K562 (cell line): ENCODE data around the gene EXOG. TPM values are rescaled to one million over a fixed set of nuclear protein-coding genes. Genes with fewer than 3 reads are reported as not detected.

Experiments used
- ATAC-seq: fragments of 200-7000 bp; cut with Tn5 transposase; 3 replicates; pipeline ENCODE4 v1.9.1; 2020; ENCODE audit warnings: moderate library complexity
- BruUV-seq: library from RNA; stranded (reverse); fragments of 400-500 nt; replicated peaks from 2 replicates; lab custom pipeline; 2021; lab: Mats Ljungman, UMichigan
- CTCF ChIA-PET: fragments of 300-600 bp; formaldehyde crosslinking; extraction: SDS; loops from one replicate; lab custom pipeline; 2021; ENCODE audit warnings: low intra/inter-chr PET ratio; lab: Yijun Ruan, JAX
- POLR2A ChIA-PET: fragments of 300-600, 350-650 bp; sonication (Branson Sonifier 250); formaldehyde crosslinking; extraction: SDS; loops from one replicate; lab custom pipeline; 2021; ENCODE audit warnings: antibody characterized with exemption, inconsistent platforms; lab: Yijun Ruan, JAX
- DNase-seq, 4 experiments: peaks; one replicate each; pipeline versions ENCODE4 v3.0.0 to v3.0.0-alpha.2; 2011 to 2018; ENCODE audit warnings: low spot score in 3 of 4, mixed read lengths in 3 of 4; ENCODE audit errors: extremely low read depth in 1 of 4
- FAIRE-seq: peaks from 2 replicates; lab custom pipeline; 2011; peaks lifted over from hg19 to GRCh38; lab: Jason Lieb, UNC
- H2AFZ ChIP-seq: 2 replicates; pipeline ENCODE4 v1.6.0; 2011; ENCODE audit warnings: low read depth, low read length, control low read depth, inconsistent platforms
- H3K27ac ChIP-seq: fragments of 200-600 bp; 3 replicates; pipeline ENCODE4 v1.8.0; 2011; ENCODE audit warnings: low read depth, mild to moderate bottlenecking, control low read depth, inconsistent platforms, low read length, moderate library complexity, mixed read lengths; ENCODE audit errors: extremely low read depth
- H3K27me3 ChIP-seq, 2 experiments: fragments of 300-600 bp in 1 of 2; 2 replicates in 1 of 2; 3 replicates in 1 of 2; pipeline versions ENCODE4 v1.6.0 to v1.8.0; 2011; ENCODE audit warnings: inconsistent platforms in 2 of 2, low read length in 2 of 2, mild to moderate bottlenecking in 1 of 2, mixed read lengths in 1 of 2, moderate library complexity in 1 of 2; ENCODE audit not compliant: control insufficient read depth in 2 of 2, insufficient read depth in 2 of 2
- H3K36me3 ChIP-seq: fragments of 300-600 bp; 3 replicates; pipeline ENCODE4 v1.8.0; 2011; ENCODE audit warnings: mild to moderate bottlenecking, low read length, inconsistent platforms; ENCODE audit not compliant: control insufficient read depth, insufficient read depth
- H3K4me1 ChIP-seq, 2 experiments: fragments of 200-600 bp in 1 of 2; replicated peaks in 1 of 2; 2 replicates in 1 of 2; 3 replicates in 1 of 2; pipeline versions ENCODE4 v1.5.1 to v1.8.0; 2011; ENCODE audit warnings: inconsistent platforms in 2 of 2, low read length in 2 of 2, mild to moderate bottlenecking in 1 of 2, mixed read lengths in 1 of 2, moderate library complexity in 1 of 2; ENCODE audit not compliant: control insufficient read depth in 2 of 2, insufficient read depth in 2 of 2
- H3K4me2 ChIP-seq: 2 replicates; pipeline ENCODE4 v1.6.1; 2011; ENCODE audit warnings: low read length, control low read depth, inconsistent platforms, mixed read lengths; ENCODE audit not compliant: insufficient read depth
- H3K4me3 ChIP-seq: fragments of 200-600 bp; sonication (generic), shearing (Covaris generic); 2 replicates; pipeline ENCODE4 v1.5.1; 2016; ENCODE audit warnings: control low read depth, inconsistent platforms
- H3K79me2 ChIP-seq: fragments of 200-600 bp; 3 replicates; pipeline ENCODE4 v1.8.0; 2011; ENCODE audit warnings: low read length, inconsistent platforms; ENCODE audit not compliant: control insufficient read depth, insufficient read depth
- H3K9ac ChIP-seq, 2 experiments: 2 replicates each; pipeline versions ENCODE4 v1.6.0 to v1.6.1; 2011; ENCODE audit warnings: low read depth in 2 of 2, low read length in 2 of 2, control low read depth in 1 of 2, inconsistent platforms in 1 of 2, mild to moderate bottlenecking in 1 of 2, mixed read lengths in 1 of 2; ENCODE audit not compliant: insufficient read depth in 1 of 2
- H3K9me1 ChIP-seq: one replicate; pipeline ENCODE4 v1.6.0; 2011; ENCODE audit warnings: inconsistent platforms, mild to moderate bottlenecking, low read length, moderate library complexity; ENCODE audit not compliant: control insufficient read depth, insufficient read depth
- H3K9me3 ChIP-seq: replicated peaks from 2 replicates; pipeline ENCODE4 v1.5.1; 2011; ENCODE audit warnings: low read depth, low read length, inconsistent platforms; ENCODE audit not compliant: control insufficient read depth, insufficient read depth
- H4K20me1 ChIP-seq: replicated peaks from 2 replicates; pipeline ENCODE4 v1.6.1; 2011; ENCODE audit warnings: low read length, inconsistent platforms, mixed read lengths; ENCODE audit not compliant: control insufficient read depth, insufficient read depth
- BMI1 ChIP-seq: fragments of 150-350 bp; IDR thresholded peaks from 2 replicates; pipeline ENCODE4 v1.6.1; 2014; ENCODE audit warnings: low read length
- CBX5 ChIP-seq: IDR thresholded peaks from 2 replicates; pipeline ENCODE4 v1.6.1; 2014; ENCODE audit warnings: low read depth, borderline replicate concordance
- ESRRA ChIP-seq: fragments of 450-650 bp; IDR thresholded peaks from 2 replicates; pipeline ENCODE4 v1.6.1; 2014; ENCODE audit warnings: low read depth, mild to moderate bottlenecking, moderate library complexity, borderline replicate concordance
- FOS ChIP-seq: IDR thresholded peaks from 3 replicates; pipeline ENCODE4 v1.6.1; 2011; ENCODE audit not compliant: insufficient read length; ENCODE audit errors: extremely low read depth
- HNRNPUL1 ChIP-seq: fragments of 200-400 bp; formaldehyde crosslinking; IDR thresholded peaks from 2 replicates; pipeline ENCODE4 v1.6.1; 2017; ENCODE audit warnings: low read length
- MEF2A ChIP-seq: IDR thresholded peaks from 2 replicates; pipeline ENCODE4 v1.6.1; 2011; ENCODE audit warnings: low read depth, mild to moderate bottlenecking, low read length, moderate library complexity; ENCODE audit not compliant: control insufficient read depth
- MEF2D ChIP-seq: conservative IDR thresholded peaks from 2 replicates; pipeline ENCODE4 v1.6.1; 2016; ENCODE audit warnings: low read depth, missing genetic modification characterization, missing compliant biosample characterization
- NCOA4 ChIP-seq: fragments of 450-650 bp; IDR thresholded peaks from 2 replicates; pipeline ENCODE4 v1.6.1; 2018; ENCODE audit warnings: mild to moderate bottlenecking; ENCODE audit not compliant: partially characterized antibody
- RBM34 ChIP-seq: fragments of 200-400 bp; formaldehyde crosslinking; IDR thresholded peaks from 2 replicates; pipeline ENCODE4 v1.6.1; 2018; ENCODE audit warnings: low read length, borderline replicate concordance; ENCODE audit not compliant: insufficient read depth
- SIX5 ChIP-seq, 2 experiments: IDR thresholded peaks; 2 replicates each; pipeline ENCODE4 v1.6.1; 2011; ENCODE audit warnings: low read length in 2 of 2, borderline replicate concordance in 1 of 2, low read depth in 1 of 2, mild to moderate bottlenecking in 1 of 2, moderate library complexity in 1 of 2; ENCODE audit not compliant: insufficient read depth in 1 of 2
- TEAD4 ChIP-seq, 2 experiments: sonication (generic) in 1 of 2; formaldehyde crosslinking in 1 of 2; IDR thresholded peaks; 2 replicates each; pipeline versions ENCODE4 v1.6.1 to v1.8.0; 2012 to 2022; ENCODE audit warnings: borderline replicate concordance in 1 of 2, inconsistent platforms in 1 of 2, low read length in 1 of 2, mild to moderate bottlenecking in 1 of 2, missing genetic modification reagents in 1 of 2
- ZKSCAN1 ChIP-seq: fragments of 150-350 bp; IDR thresholded peaks from 2 replicates; pipeline ENCODE4 v1.6.1; 2016; ENCODE audit warnings: low read depth, low read length
- ZKSCAN3 ChIP-seq: fragments of 250-450 bp; sonication (Bioruptor Pico); IDR thresholded peaks from 2 replicates; pipeline ENCODE4 v1.4.0; 2020
- ZNF165 ChIP-seq: fragments of 250-450 bp; sonication (Bioruptor Pico); IDR thresholded peaks from 2 replicates; pipeline ENCODE4 v1.4.0; 2020; ENCODE audit warnings: borderline replicate concordance
- ZNF347 ChIP-seq: fragments of 450-650 bp; formaldehyde crosslinking; IDR thresholded peaks from 2 replicates; pipeline ENCODE4 v1.4.0; 2020; ENCODE audit warnings: low read depth, mild to moderate bottlenecking, moderate library complexity
- ZNF586 ChIP-seq: fragments of 450-650 bp; formaldehyde crosslinking; conservative IDR thresholded peaks from 2 replicates; pipeline ENCODE4 v1.4.0; 2020; ENCODE audit warnings: mild to moderate bottlenecking, moderate library complexity
- WGBS: fragments of 100-300 bp; shearing (Covaris generic); methylation state at CpG from one replicate; pipeline ENCODE4 v1.1.6; 2016; ENCODE audit warnings: low coverage, mixed read lengths; ENCODE audit not compliant: insufficient coverage; ENCODE audit errors: missing lambda C conversion rate; 5-methylcytosine and 5-hydroxymethylcytosine counted together
- in situ Hi-C: fragments of 300-500 bp; cut with MboI; formaldehyde crosslinking; loops from 4 replicates; pipeline ENCODE4 v1.15.0; 2018; ENCODE audit warnings: inconsistent platforms, mixed read lengths
- intact Hi-C: fragments of 100-400 bp; cut with micrococcal nuclease; formaldehyde crosslinking; loops from 2 replicates; pipeline ENCODE4 v1.14.2; 2022
- polyA plus RNA-seq, 8 experiments: library from polyadenylated mRNA; depleted of rRNA in 4 of 8; stranded (reverse) in 5 of 8; unstranded in 3 of 8; fragments of >200 nt; fragmentation: Nextera tagmentation in 2 of 8; fragmentation: Illumina TruSeq in 1 of 8; extraction: Ambion mirVana in 2 of 8; extraction: Trizol in 1 of 8; gene quantifications; 2 replicates each; pipeline versions ENCODE4 v1.2.1 to v1.2.3, GENCODE V29; 2011 to 2014; ENCODE audit warnings: inconsistent platforms in 1 of 8, missing spikeins in 1 of 8
- total RNA-seq, 7 experiments: library from RNA; depleted of rRNA in 6 of 7; stranded (reverse); fragments of >200 nt in 6 of 7; fragmentation: Illumina TruSeq in 2 of 7; extraction: Trizol in 2 of 7; gene quantifications; 2 replicates each; pipeline versions ENCODE4 v1.2.1 to v1.2.3, GENCODE V29; 2011 to 2021; ENCODE audit warnings: low replicate concordance in 1 of 7
- TF ChIP-seq, protein P1 (sequence below): fragments of 250-450 bp; sonication (Bioruptor Pico); IDR thresholded peaks from 2 replicates; pipeline ENCODE4 v1.8.0; 2021; ENCODE audit warnings: borderline replicate concordance, mild to moderate bottlenecking, moderate library complexity; ENCODE audit not compliant: poor library complexity, severe bottlenecking
- TF ChIP-seq, protein P2 (sequence below), 2 experiments: fragments of 450-650 bp; IDR thresholded peaks; 2 replicates each; pipeline ENCODE4 v1.6.1; 2016

The EXOG gene
- total and polyA plus RNA-seq, 9 of the 15 experiments (the other 6 are each of a cell fraction or from before 2014, with no cell fraction given), result 10.8 to 21.7 (median 14.8) TPM

- Histone ChIP-seq H3K9me3 (no peaks in the 10 kb centered on the region), H3K4me2 (no peak overlapping the region), H3K27ac (no peak overlapping the region), H2AFZ (no peak overlapping the region), H3K27me3 (peaks cover 51 to 78% of the 10 kb centered on the region in 2 experiments), H3K4me1 (peaks cover 0 to 3% of the 10 kb centered on the region in 2 experiments; a peak in 2 of 5 replicates), H3K36me3 (no peaks in the 10 kb centered on the region), H3K4me3 (no peak overlapping the region), H3K79me2 (no peaks in the 10 kb centered on the region), H3K9ac (no peak overlapping the region), H4K20me1 (no peaks in the 10 kb centered on the region; the same call in 1 of the 2 replicates), H3K9me1 (no peaks in the 10 kb centered on the region)
- ChIA-PET CTCF (no interaction called here), POLR2A (interaction anchor here (0.7 to 2.5 kb wide), 6 partner anchors 8 to 396 kb away, joined by 3 to 15 read pairs (median 4); no protein-coding TSS in a partner anchor)
- intact Hi-C loops (no loop called here), in situ Hi-C loops (no loop called here)
- 0% methylated on average over 1 of the region's 1 CpG for WGBS
- TF ChIP-seq ZKSCAN1, result no peak
- no peak for TF ChIP-seq SIX5 (IDR thresholded peaks at IDR 0.05; ENCODE audit: borderline replicate concordance in 1 of 2, insufficient read depth in 1 of 2, low read depth in 1 of 2, low read length in 2 of 2)
- no peak for TF ChIP-seq ZNF165 (CRISPR knock-in tag)
- no peak for TF ChIP-seq ZNF586
- TF ChIP-seq BMI1, result no peak
- no peak for TF ChIP-seq FOS
- TF ChIP-seq, protein P1, sequence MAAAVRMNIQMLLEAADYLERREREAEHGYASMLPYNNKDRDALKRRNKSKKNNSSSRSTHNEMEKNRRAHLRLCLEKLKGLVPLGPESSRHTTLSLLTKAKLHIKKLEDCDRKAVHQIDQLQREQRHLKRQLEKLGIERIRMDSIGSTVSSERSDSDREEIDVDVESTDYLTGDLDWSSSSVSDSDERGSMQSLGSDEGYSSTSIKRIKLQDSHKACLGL (CRISPR knock-in tag), result no peak
- TF ChIP-seq CBX5, result no peak
- no peak for TF ChIP-seq HNRNPUL1
- TF ChIP-seq ESRRA, result no peak
- no peak for TF ChIP-seq MEF2A
- TF ChIP-seq, protein P2, sequence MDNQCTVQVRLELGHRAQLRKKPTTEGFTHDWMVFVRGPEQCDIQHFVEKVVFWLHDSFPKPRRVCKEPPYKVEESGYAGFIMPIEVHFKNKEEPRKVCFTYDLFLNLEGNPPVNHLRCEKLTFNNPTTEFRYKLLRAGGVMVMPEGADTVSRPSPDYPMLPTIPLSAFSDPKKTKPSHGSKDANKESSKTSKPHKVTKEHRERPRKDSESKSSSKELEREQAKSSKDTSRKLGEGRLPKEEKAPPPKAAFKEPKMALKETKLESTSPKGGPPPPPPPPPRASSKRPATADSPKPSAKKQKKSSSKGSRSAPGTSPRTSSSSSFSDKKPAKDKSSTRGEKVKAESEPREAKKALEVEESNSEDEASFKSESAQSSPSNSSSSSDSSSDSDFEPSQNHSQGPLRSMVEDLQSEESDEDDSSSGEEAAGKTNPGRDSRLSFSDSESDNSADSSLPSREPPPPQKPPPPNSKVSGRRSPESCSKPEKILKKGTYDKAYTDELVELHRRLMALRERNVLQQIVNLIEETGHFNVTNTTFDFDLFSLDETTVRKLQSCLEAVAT (IDR thresholded peaks at IDR 0.05), result no peak
- no peak for TF ChIP-seq TEAD4 (IDR thresholded peaks at IDR 0.05; ENCODE audit: low read length)
- no peak for TF ChIP-seq TEAD4 (CRISPR knock-in tag; IDR thresholded peaks at IDR 0.05; ENCODE audit: borderline replicate concordance)
- no peak for TF ChIP-seq ZKSCAN3
- no peak for TF ChIP-seq MEF2D
- TF ChIP-seq NCOA4, result no peak
- TF ChIP-seq ZNF347, result no peak
- no peak for TF ChIP-seq RBM34
- FAIRE-seq (no peak), ATAC-seq (no peak), DNase-seq (no peak)
- BruUV-seq, result no TSS peak
Observed at GRCh38 chr3:38545550-38545949, 49.4 kb downstream of the EXOG start.
